Activated CD8-positive, alpha-beta memory T cell treated with anti-CD3 and anti-CD28 coated beads, Interleukin-2, amount 50 U/mL, for 24 hours (primary cell): ENCODE measurements around the gene LRRC10B.
A peak's percentile ranks its signal among the peaks of the same experiment; 100 is the strongest.

Experiments
- DNase-seq: peaks from one replicate; pipeline ENCODE4 v3.0.0-alpha.2; 2020; ENCODE audit errors: extremely low read depth

The LRRC10B gene

DNA sequence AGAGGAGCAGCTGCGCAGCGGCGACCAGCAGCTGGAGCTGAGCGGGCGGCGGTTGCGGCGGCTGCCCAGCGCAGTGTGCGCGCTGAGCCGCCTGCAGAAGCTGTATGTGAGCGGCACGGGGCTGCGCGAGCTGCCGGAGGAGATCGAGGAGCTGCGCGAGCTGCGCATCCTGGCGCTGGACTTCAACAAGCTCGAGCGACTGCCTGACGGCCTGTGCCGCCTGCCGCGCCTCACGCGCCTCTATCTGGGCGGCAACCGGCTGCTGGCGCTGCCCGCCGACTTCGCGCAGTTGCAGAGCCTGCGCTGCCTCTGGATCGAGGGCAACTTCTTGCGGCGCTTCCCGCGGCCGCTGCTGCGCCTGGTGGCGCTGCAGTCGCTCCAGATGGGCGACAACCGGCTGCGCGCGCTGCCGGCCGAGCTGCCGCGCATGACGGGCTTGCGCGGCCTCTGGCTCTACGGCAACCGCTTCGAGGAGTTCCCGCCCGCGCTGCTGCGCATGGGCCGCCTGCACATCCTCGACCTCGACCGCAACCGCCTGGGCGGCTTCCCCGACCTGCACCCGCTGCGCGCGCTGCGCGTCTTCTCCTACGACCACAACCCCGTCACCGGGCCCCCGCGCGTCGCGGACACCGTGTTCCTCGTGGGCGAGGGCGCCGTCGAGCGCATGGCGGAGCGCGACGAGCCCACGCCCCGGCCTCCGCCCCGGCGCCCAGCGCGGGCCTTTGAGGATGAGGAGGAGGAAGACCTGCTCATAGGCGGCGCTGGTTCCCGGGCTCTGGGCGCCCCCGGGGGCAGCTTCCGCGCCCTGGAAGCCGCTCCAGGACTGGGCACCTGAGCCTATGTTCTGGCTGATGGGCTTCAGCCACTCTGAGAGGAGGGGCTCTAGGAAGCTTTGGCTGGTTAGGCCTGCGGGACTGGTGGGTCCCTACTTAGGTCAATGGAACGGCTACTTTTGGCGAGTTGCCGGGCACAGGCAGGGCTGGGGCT lies 787 bp downstream of the LRRC10B start:
- DNase-seq: peak; percentile 23

- DNase-seq: no peak
Observed at GRCh38 chr11:61510166-61510919, 1.8 kb downstream of the LRRC10B start.

- no peak for DNase-seq
Observed at GRCh38 chr11:61510974-61511373, 2.4 kb downstream of the LRRC10B start.

DNA sequence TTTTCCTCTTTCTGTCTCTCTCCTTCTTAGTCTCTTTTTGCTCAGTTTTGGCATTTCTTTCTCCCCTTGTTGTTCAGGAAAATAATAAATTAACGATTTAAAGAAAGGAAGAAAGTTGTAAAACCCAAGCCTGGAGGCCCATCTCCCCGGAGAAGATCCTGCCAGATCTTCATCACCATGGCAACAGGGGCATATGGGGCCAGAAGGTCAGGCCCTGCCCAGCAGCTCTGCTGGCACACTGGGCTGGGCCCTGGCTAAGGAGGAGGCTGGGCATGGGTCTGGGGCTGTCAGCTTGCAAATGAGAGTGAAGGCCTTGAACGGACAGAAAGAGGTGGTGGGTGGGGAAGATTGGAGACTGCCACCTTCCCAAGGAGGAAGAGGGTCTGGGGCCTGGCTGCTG lies 2.8 kb downstream of the LRRC10B start:
- DNase-seq: no peak

DNA sequence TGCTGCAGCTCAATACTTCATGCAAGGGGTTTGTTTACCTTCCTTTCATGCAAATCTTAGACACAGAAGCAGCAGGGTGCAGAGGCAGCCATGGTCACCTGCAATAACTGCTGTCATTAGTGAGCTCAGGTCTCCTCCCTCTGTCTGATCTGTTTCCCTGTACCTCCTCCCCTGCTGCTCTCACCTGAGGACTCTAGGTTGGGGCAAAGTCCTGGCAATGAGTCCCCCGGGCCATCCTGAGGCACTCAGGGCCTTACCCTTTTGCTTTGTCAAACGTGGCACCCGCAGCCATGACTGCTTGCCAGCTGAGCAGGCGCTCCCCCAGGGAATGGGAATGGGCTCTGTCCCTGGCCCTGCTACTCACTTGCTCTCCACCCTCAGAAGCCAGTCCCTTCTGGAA lies 3.9 kb downstream of the LRRC10B start:
- DNase-seq: no peak

- no peak for DNase-seq
Observed at GRCh38 chr11:61513143-61513765, 4.7 kb downstream of the LRRC10B start.

GRCh38 chr11:61514050-61514917 lies 5.7 kb downstream of the LRRC10B start:
- no peak for DNase-seq

DNA sequence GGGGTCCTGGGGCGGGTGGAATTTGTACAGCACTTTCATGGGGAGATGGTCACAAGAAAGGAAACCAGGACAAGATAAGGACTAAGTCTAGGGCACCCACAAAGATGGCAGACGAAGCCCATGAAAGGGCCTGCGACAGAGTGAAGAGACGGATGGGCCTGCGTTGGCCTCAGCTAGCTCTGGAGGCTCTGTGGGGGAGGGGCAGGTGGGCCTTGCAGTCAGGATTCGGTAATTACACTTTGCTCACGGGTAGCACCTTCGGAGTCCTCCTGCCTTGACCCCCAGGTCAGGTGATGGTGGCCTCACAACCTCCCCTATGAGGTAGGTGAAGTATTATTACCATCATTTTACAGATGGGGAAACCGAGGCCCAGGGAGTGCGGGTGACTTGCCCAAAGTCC lies 7.1 kb downstream of the LRRC10B start:
- DNase-seq: no peak

GRCh38 chr11:61516191-61516590 lies 7.6 kb downstream of the LRRC10B start:
- DNase-seq: no peak

GRCh38 chr11:61516675-61517572 lies 8.4 kb downstream of the LRRC10B start:
- DNase-seq: no peak

DNA sequence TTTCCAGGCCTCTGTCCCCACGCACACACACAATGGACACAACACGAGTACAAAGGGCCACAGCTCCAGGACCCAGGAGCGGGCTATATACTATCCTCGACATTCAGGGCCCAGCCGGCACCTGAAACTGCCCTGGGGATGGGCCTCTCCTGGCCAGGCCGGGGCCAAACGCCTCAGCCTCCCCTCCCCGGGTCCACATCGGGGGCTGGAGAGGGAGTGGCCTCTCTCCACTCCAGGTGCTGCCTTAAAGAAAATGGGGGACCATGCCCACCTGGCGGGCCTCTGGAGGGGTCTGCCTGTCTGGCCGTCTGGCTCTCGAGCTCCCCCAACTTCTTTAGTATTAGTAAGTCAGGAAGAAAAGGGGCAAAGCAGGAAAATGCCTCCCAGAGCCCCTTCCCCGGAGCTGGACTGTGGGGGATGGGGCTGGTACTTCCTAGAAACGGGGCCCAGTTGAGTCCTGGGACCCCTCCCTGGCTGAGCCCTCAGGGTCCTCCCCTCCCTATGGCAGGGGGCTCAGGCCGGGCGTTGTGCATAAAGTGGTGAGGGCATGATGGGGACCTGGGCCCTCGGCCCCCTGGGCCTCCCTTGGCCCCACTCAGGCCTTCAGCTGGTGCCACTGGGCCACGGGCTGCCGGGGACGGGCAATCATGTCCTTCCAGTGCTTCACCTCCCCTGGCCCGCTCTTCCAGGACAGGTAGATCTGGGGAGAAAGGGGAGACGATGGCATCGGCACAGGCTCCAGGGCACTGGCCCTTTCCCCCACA lies 9.7 kb downstream of the LRRC10B start:
- DNase-seq: no peak

DNA sequence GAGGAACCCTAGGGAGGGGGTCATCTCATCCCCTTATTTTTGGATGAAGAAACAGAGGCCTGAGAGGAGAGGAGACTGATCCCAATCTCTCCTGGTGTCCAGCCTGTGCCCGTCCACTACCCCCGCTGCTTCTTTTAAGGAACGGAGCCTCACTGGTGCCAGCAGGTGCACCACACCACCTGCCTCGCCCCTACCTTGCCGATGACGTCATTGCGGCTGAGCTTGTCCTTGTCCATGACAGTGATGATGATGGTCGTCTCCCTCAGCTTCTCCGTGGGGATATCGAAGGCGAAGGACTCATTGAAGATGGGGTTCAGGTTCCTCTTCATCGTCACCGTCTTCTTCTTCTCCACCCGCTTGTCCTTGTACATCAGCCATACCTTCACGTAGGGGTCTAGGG lies 14.3 kb downstream of the LRRC10B start:
- DNase-seq: no peak

- no peak for DNase-seq
Observed at GRCh38 chr11:61524446-61524845, 15.9 kb downstream of the LRRC10B start.

DNA sequence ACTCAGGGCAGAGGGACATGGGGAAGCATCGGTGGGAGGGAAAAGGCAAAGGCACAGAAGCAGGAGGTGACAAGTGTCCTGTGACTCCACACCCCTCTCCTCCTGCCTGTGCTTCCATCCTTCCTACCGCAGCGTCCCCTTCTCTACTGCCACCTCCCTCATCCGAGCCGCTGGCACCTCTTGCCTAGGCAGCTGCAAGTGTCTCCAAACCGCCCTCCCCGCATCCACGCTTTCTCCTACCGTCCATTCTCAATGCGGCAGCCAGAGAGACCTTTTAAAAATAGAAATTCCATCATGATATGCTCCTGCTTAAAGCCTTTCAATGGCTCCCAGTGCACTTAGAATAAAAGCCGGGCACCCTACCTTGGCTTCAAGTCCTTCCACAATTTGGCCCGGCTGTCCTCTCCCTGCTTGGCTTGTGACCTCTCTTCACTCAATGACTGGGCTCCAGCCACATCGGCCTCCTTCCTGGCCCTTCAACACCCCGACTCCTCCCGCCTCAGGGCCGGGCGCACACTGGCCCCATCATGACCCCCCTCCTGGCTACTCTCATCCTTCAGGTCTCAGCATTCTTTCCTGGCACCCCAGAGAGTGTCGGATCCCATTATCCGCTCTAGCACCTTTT lies 16.5 kb downstream of the LRRC10B start:
- no peak for DNase-seq

DNA sequence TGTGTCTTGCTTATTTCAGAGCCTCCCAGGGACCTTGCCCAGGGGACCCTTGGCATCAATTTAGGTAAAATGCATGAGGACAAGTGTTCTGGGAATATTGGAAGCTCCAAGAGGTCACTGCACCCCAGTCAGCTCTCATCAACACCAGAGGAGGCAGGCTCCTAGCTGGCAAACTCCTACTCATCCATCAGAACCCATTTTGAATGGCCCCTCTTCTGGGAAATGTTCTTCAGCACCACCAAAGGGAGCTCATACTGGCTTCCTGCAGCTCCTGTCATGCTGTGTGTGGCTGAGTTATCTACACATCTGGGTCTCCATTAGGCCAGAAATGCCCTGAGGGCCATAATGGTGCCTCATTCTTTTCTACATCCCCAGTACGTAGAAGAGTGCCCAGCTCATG lies 17.7 kb downstream of the LRRC10B start:
- no peak for DNase-seq

- no peak for DNase-seq
Observed at GRCh38 chr11:61526956-61527731, 18.6 kb downstream of the LRRC10B start.

DNA sequence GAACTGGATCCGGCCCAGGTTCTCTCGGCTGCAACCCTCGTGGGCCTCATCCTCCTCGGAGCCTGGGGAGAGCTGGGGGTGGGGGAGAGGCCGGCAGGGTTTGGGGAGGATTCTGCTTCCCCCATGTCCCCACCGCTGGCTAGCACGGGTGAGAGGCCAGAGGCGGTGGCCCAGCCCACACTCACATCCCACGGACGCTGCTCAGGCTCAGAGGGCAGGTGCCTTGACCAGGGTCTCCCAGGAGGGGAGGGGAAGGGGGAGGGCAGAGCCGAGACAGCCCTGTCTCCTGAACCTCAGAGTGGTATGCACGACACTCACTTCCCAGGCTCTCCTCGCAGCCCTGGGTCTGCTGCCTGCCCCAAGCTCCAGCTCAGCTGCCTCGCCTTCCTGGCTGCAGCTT lies 19.6 kb downstream of the LRRC10B start:
- no peak for DNase-seq

- DNase-seq: no peak
Observed at GRCh38 chr11:61529537-61530225, 21.1 kb downstream of the LRRC10B start.
